ENCODE data around the gene LOC128125822.

- TF ChIP-seq, protein P1, sequence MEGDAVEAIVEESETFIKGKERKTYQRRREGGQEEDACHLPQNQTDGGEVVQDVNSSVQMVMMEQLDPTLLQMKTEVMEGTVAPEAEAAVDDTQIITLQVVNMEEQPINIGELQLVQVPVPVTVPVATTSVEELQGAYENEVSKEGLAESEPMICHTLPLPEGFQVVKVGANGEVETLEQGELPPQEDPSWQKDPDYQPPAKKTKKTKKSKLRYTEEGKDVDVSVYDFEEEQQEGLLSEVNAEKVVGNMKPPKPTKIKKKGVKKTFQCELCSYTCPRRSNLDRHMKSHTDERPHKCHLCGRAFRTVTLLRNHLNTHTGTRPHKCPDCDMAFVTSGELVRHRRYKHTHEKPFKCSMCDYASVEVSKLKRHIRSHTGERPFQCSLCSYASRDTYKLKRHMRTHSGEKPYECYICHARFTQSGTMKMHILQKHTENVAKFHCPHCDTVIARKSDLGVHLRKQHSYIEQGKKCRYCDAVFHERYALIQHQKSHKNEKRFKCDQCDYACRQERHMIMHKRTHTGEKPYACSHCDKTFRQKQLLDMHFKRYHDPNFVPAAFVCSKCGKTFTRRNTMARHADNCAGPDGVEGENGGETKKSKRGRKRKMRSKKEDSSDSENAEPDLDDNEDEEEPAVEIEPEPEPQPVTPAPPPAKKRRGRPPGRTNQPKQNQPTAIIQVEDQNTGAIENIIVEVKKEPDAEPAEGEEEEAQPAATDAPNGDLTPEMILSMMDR (conservative IDR thresholded peaks at IDR 0.05), result no peak
- no peak for TF ChIP-seq EZH2 (IDR thresholded peaks at IDR 0.05; ENCODE audit: low read depth)
These were observed 9.2 kb downstream of the LOC128125822 start for GRCh38 chr6:63581355-63582013.
